B cell (primary cell): ENCODE results near the gene RNPEP.

Experiments used
- CTCF ChIP-seq: fragments of 200-600 bp; IDR thresholded peaks from one replicate; pipeline ENCODE4 v1.8.0; 2022; ENCODE audit warnings: antibody characterized with exemption, mild to moderate bottlenecking
- EZH2 ChIP-seq: IDR thresholded peaks from 2 replicates; pipeline ENCODE4 v1.6.1; 2012; ENCODE audit warnings: borderline replicate concordance, low read depth, mild to moderate bottlenecking, moderate library complexity, low read length; ENCODE audit not compliant: insufficient read depth, poor library complexity, severe bottlenecking

GRCh38 chr1:201944002-201944401 is 38.4 kb upstream of the RNPEP start:
- TF ChIP-seq CTCF, result no peak
- no peak for TF ChIP-seq EZH2
